ENCODE measurements around the gene ZC3H12C.
A peak's percentile ranks its signal among the peaks of the same experiment; 100 is the strongest.
"Not testable (repeated sequence)": the region's sequence is repeated elsewhere in the genome, so short reads cannot be mapped to it uniquely, and the experiment has no call there.

ZC3H12C gene

DNA sequence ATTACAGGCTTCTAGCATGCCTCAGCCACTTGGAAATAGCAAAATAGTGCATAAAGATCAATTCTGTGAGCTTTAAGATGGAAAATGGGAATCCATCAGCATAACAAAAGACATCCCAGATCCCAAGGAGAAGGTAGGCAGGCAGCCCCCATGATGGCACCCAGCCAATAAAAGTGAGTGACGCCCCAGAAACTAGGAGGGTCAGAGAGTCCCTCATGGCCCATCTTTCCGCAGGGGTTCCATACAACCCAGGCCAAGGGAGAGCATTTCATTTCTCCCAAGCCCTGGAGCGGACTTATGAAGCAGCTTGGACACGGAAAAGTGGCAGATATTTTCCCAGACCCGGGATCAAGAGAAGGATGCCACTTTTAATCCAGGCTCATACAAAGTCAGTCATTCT is 93.3 kb downstream of the ZC3H12C start:
- no peak for DNase-seq

DNA sequence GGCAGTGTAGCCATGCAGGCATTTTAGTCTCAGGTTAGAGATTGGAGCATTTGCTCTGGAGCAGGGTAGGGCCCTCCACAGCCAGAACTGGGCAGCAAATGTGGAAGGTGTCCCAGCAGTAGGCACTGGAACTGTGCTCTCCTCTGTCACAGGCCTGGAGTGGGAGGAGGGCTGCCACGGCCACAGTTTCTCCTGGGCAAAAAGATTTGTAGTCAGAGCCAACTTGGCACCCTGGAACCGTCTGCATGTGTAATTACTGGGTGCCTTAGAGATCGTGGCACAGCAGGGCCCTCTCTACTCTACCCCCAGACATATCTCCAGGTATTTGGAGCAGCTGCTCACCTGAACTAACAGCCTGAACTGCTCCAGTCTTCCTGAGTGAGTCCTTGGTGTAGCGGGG is 93.7 kb downstream of the ZC3H12C start:
- DNase-seq, result no peak

DNA sequence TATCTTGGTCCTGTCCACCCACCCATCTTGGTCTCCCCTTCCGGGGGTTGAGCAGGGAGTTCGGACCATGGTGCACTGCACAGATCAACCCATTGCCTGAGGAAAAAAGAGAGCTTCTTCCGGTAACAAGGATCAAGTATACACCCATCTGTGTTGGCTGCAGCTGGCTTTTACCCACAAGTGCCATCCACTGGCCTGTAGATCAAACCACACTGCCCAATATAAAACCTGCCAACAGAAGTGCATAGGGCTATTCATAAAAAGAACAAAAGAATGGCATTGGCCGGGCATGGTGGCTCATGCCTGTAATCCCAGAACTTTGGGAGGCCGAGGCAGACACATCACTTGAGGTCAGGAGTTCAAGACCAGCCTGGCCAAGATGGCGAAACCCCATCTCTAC is 94.5 kb downstream of the ZC3H12C start:
- no peak for DNase-seq

DNA sequence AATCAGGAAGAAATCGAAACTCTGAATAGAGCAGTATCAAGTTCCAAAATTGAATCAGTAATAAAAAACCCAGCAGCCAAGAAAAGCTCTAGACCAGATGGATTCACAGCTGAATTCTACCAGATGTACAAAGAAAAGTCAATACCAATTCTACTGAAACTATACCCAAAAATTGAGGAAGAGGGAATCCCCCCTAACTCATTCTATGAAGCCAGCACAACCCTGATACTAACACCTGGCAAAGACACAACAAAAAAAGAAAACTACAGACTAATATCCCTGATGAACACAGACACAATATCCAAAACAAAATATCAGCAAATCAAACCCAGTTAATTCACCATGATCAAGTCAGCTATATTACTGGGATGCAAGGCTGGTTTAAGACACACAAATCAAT is 97.7 kb downstream of the ZC3H12C start:
- no peak for DNase-seq

DNA sequence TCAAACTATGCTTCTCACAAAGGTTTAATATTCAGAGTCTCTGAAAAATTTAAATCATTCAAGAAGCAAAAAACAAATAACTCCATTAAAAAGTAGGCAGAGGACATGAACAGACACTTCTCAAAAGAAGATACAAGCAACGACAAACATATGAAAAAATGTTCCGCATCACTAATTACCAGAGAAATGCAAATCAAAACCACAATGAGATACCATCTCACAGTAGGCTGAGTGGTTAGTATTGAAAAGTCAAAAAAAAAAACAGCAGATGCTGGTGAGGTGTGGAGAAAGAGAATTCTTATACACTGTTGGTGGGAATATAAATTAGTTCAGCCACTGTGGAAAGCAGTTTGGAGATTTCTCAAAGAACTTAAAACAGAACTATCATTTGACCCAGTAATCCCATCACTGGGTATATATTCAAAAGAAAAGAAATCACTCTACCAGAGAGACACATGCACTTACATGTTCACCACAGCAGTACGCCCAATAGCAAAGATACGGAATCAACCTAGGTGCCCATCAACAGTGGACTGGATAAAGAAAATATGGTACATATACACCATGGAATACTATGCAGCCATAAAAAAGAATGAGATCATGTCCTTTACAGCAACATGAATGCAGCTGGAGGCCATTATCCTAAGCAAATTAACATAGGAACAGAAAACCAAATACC is 99.6 kb downstream of the ZC3H12C start:
- DNase-seq, result not testable (repeated sequence)

DNA sequence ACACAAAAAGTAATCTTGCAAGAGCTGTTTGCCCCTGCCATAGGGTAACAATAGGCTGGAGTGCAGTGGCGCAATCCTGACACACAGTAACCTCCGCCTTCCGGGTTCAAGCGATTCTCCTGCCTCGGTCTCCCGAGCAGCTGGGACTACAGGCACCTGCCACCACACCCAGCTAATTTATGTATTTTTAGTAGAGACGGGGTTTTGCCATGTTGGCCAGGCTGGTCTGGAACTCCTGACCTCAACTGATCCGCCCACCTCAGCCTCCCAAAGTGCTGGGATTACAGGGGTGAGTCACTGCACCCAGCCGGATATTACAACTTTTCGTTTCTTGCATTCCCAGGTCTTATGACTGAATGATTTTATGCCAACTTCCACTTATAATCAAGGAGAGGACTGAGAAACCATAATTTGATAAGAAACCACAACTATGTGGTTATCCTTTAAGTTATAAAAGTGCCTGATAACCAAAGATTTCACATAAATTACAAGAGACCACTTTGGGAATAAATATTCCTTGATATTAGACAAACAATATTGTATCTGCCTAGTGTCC is 101.1 kb downstream of the ZC3H12C start:
- not testable (repeated sequence) for DNase-seq

DNA sequence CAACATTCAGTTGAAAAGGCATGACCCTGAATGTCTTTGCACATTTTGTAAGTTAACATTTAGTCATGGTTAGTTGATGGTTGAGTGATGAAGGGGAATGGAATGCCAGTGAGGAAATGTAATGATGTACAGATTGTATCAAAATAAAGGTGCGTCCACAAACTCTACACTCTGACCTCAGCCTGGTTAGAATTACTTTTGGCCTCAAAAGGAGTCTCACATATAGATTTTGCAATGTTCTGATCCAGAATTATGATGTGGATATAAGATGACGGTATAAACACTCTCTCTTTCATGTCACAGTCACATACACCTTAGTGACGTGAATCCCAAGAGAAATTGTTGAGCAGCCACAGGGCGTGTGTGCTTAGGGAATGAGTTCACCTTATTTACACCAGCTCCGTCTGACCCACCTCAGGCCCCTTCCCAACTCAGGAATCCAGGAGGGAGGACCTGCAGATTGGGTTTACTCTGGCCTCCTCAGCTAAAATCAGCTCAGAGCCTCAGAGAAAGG is 103.1 kb downstream of the ZC3H12C start:
- no peak for DNase-seq

DNA sequence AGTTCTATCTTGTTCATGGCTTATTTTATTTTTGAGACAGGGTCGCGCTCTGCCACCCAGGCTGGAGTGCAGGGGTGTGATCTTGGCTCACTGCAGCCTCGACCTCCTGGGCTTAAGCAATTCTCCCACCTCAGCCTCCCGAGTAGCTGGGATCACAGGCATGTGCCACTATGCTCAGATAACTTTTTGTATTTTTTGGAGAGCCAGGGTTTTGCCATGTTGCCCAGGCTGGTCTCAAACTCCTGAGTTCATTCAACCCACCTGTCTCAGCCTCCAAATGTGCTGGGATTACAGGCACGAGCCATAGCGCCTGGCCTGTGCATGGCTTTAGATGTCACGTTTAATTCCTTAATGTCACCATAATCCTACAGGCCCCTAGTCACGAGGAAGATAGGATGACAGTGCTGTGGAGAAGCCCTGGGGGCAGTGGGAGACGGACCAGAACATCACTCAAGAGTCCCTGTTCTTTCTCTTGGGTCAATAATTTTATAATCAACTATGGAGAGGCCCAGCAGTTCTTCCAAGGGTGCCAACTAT is 103.8 kb downstream of the ZC3H12C start:
- DNase-seq, result no peak

DNA sequence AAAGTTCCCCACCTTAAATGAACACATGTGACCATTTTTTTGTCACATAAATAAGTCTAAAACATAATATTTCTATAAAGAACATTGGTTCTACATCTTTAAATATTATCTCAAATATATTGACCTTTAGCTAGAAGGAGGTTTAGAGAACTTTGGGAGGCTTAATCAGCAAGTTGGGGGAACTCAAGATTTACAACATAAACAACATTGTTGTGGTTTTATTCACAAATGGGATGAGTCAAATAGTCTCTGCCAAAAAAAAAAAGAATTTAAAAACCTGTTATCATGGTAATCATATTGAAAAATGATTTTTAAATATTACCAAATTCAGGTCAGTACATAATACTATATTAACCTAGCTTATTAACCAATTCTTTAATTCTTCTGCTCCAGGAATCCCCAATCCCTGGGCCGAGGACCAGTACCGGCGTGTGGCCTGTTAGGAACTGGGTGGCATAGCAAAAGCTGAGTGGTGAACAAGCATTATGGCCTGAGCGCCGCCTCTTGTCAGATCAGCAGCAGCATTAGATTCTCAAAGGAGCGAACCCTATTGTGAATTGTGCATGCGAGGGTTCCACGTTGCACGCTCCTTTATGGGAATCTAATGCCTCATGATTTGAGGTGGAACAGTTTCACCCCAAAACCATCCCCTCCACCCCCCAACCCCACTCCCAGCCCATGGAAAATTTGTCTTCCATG is 105.0 kb downstream of the ZC3H12C start:
- DNase-seq, result no peak

DNA sequence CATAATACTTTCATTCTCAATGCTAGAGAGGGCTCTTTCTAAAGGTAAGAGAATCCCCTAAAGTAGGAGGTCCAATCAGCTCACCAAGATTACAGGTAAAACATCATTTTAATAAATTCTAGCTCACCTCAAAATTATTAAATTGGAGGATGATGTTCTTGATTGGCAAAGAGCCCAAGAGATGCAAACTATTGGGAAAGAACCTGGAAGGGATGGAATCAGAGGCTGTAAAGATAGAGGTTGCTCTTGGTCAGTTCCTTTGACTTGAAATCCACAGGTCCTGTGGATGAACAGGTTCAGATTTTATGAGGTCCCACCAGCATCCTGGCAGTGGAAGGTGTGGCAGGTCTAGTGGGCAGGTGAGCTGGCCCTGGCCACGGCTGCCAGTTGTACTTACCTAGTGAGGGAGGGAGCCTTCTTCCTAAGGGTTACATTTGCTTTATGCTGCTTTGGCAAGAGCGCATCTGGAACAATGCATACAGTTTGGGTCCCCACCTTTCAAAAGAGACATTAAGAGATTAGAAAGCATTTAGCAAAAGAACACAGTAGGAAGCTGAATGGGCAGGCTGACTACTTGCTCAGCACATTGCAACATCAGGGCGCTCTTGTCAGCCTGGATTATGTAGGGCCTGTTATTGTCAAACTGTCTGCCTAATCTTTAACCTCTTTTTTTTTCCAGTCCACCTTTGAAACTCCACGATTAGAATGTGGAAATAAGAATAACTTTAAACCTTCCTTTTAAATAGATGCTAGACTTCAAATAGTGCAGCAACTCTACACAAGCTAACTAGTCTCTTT is 106.2 kb downstream of the ZC3H12C start:
- no peak for DNase-seq

DNA sequence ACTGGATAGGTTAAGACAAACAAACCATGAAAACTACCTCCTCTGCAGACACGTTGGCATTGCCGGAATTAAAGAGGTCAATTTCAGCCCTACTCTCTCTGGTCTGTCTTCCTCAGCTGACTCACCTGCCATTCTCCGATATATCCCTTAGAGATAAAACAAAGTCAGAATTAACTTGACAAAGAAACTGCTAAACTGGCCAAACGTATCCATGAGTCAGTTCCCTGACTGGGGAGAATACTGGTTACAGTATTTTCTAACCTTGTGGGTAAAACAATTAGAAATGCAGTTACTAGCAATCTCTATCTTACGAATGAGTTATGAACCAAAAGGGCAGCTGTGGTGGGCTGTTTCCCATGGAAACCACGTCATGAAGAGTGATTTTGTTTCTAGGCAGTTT is 107.0 kb downstream of the ZC3H12C start:
- DNase-seq, result no peak

DNA sequence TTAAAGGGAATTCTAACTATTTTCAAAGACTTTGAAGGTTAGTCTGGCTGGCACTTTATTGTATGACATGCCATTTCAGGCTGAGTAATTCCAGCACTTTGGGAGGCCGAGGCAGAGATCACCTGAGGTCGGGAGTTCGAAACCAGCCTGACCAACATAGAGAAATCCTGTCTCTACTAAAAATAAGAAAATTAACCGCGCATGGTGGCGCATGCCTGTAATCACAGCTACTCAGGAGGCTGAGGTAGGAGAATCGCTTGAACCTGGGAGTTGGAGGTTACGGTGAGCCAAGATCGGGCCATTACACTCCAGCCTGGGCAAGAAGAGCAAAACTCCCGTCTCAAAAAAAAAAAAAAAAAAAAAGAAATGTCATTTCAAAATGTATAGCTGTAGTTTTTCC is 107.6 kb downstream of the ZC3H12C start:
- DNase-seq, result no peak

DNA sequence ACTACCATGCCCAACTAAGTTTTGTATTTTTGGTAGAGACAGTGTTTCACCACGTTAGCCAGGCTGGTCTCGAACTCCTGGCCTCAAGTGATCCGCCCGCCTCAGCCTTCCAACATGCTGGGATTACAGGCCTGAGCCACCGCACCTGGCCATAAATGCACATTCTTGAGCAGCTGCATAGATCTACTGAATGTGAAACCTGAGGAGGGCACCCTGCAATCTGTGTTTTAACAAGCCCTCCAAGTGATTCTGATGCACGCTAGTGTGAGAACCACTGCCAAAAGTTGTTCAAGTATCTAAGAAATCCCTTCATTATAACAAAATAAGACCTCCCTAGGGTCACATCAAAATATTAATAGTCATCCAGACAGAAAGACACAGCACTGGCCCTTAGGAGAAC is 113.9 kb downstream of the ZC3H12C start:
- no peak for DNase-seq

DNA sequence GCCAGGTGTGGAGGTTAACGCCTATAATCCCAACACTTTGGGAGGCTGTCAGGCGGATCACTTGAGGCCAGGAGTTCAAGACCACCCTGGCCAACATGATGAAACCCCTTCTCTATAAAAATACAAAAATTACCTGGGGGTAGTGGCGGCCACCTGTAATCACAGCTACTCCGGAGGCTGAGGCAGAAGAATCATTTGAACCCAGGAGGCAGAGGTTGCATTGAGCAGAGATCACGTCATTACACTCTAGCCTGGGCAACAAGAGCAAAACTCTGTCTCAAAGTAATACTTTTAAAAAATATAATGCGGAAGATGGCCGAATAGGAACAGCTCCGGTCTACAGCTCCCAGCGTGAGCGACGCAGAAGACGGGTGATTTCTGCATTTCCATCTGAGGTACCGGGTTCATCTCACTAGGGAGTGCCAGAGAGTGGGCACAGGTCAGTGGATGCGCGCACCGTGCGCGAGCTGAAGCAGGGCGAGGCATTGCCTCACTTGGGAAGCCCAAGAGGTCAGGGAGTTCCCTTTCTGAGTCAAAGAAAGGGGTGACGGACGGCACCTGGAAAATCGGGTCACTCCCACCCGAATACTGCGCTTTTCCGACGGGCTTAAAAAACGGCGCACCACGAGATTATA is 115.6 kb downstream of the ZC3H12C start:
- peak; percentile 33 for DNase-seq

DNA sequence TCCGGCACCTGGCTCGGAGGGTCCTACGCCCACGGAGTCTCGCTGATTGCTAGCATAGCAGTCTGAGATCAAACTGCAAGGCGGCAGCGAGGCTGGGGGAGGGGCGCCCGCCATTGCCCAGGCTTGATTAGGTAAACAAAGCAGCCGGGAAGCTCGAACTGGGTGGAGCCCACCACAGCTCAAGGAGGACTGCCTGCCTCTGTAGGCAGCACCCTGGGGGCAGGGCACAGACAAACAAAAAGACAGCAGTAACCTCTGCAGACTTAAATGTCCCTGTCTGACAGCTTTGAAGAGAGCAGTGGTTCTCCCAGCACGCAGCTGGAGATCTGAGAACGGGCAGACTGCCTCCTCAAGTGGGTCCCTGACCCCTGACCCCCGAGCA is 116.1 kb downstream of the ZC3H12C start:
- not testable (repeated sequence) for DNase-seq

DNA sequence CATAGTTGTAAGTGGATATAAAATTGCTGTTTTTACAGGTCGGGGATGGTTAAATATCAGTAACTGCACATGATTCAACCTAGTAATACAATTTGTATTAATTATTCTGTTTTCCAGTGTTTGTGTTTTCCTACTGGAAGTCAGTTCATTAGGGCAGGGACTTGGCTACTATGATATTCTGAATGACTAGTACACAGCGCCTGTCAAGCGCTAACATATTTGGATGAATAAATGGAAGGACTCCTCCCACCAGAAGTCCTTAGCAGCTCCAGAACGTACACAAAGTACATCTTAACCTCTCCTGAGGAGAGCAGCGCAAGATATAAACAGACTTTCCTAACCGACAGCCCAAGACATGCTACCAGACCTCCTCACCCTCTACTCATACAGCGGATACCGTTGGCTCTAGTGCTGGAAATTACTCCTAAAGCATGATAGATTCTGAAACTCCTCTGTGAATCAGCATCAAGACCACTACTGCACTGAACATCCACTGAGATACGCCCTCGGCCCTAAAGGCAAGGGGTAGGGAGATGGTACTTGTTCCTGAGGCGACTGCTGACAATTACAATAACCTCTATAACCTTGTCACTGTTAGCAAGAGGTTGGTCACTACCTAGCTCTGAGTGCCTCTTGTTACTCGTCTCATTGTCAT is 124.2 kb downstream of the ZC3H12C start:
- DNase-seq, result no peak

DNA sequence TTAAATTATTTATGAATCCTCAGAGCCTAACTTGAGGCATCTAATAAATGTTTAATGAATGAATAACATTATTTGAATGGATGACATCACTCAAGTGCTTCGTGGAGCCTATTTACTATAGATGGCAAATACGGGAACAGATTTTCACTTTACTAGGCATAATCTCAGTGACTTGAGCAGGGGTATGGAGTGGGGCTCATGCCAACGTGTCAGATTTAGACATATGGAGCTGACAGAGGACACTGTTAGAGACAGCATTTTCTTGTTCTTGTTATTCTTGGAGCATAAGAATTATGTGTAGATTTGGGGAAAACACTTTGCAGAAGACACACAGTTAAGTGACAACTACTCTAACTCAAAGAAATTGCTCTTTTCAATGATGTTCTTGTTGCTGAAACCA is 124.7 kb downstream of the ZC3H12C start:
- DNase-seq, result no peak

DNA sequence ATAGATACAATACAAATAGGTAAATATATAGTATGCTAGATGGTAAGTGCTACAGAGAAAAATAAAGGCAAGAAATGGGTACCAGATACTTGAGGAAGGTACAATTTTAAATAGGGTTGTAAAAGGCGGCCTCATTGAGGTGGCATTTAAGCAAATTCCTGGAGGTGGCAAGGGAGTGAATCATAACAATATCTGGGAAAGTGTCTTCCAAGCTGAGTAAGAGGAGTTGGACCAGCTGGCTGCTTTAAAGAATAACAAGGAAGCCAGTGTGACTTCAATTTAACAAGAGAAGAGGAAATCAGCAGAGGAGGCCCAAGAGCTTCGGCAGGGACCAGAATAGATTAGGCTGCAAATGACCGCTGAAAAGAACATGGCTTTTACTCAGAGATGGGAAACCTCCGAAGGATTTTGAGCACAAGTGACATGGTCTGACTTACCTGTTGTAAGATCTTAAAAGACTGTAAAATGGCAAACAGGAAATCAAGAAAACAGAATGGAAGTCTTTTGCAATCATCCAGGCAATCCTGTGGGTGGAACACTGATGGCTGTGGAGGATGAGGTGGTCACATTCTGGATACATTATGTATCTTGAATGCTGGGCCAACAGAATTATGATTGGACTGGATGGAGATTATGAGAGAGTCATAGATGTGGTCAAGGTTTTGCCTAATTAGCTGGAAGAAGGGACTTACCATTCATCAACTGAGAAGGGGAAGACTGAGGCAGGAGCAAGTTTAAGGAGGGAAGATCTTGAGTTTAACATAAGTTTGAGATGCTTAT is 126.0 kb downstream of the ZC3H12C start:
- no peak for DNase-seq

Measured in NCI-H146 (cell line).